ENCODE data around the gene HCFC1R1.

The HCFC1R1 gene

GRCh38 chr16:2976201-2976600, 47.5 kb downstream of the HCFC1R1 start:
- TF ChIP-seq CTCF (IDR thresholded peaks at IDR 0.05; ENCODE audit: low read depth, low read length): no peak
- DNase-seq: no peak
- Histone ChIP-seq H3K4me3 (ENCODE audit: low read depth, low read length) (no peak overlapping the region), H3K36me3 (peaks cover 83% of the 10 kb centered on the region), H3K27me3 (ENCODE audit: insufficient read depth, low read depth, severe bottlenecking) (no peaks in the 10 kb centered on the region), H3K27ac (no peak overlapping the region), H3K9me3 (ENCODE audit: severe bottlenecking) (no peaks in the 10 kb centered on the region)

DNA sequence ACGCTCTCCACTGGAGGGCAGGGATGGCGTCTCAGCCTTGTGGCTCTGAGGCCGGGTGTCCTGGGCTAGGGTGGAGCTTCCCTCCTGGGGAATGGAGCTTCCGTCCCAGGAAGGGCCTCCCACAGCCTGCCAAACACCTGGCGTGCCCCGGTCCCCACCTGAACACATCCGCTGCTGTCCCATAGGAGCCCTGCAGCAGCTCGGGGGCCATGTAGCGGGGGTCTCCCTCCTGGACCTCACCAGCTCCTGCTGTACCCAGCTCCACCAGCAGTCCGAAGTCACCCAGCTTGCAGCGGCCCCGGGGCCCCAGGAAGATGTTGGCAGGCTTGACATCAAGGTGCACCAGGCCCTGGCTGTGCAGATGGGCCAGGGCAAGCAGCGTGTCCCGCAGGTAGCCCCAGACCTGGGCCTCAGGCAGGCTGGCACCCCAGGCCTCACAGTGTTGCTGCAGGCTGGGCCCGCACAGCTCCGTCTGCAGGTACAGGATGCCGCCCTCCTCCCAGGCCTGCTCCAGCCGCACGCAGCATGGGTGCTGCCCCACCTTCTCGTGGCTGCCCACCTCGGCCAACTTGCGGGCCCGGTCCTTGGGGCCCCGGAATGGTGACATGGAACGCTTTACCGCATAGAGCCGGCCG, 48.5 kb downstream of the HCFC1R1 start:
- no peaks in the 10 kb centered on the region for H3K27me3 ChIP-seq (ENCODE audit: insufficient read depth, low read depth, severe bottlenecking)
- no peak overlapping the region for H3K27ac ChIP-seq
- no peak for DNase-seq
- H3K4me3 ChIP-seq (ENCODE audit: low read depth, low read length): no peak overlapping the region
- peaks cover 92% of the 10 kb centered on the region for H3K36me3 ChIP-seq
- no peak for TF ChIP-seq CTCF (IDR thresholded peaks at IDR 0.05; ENCODE audit: low read depth, low read length)
- H3K9me3 ChIP-seq (ENCODE audit: severe bottlenecking): no peaks in the 10 kb centered on the region

DNA sequence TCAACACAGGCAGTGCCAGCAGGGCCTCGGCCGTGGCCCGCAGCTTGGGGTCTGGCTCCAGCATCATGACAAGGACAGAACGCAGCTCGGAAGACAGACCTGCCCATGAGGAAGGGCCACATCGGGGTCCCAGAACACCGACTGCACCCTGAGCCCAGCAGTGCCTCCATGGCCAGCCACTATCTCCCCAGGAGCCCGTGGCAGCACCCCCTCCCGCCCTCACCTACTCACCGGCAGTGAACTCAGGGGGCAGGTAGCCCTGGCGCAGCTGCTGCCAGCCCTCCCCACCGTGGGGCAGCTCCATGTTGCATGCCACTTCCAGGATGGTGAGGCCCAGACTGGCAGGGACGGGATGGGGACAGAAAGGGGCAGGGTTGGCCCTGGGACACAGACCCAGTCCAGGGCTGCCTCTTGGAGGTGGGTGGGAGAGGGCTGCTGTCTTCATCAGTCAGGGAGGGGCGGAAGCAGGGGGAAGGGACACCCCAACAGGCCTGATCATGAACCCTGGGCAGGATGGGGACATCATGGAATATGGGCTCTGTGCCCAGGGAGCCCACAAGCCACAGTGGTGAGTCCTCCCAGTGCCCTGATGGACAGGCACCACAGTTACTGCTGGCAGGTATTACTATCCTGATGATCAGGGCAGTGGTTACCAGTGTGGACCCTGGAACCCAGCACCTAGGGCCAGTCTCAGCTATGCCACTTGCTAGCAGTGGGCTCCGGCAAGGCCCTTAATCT, 49.3 kb downstream of the HCFC1R1 start:
- Histone ChIP-seq H3K36me3 (peaks cover 97% of the 10 kb centered on the region), H3K9me3 (ENCODE audit: severe bottlenecking) (no peaks in the 10 kb centered on the region), H3K27me3 (ENCODE audit: insufficient read depth, low read depth, severe bottlenecking) (no peaks in the 10 kb centered on the region), H3K27ac (0 out of 2 replicates have a peak overlapping the region, but pooled peaks have one; percentile 21), H3K4me3 (ENCODE audit: low read depth, low read length) (no peak overlapping the region)
- no peak for TF ChIP-seq CTCF (IDR thresholded peaks at IDR 0.05; ENCODE audit: low read depth, low read length)
- DNase-seq: no peak

DNA sequence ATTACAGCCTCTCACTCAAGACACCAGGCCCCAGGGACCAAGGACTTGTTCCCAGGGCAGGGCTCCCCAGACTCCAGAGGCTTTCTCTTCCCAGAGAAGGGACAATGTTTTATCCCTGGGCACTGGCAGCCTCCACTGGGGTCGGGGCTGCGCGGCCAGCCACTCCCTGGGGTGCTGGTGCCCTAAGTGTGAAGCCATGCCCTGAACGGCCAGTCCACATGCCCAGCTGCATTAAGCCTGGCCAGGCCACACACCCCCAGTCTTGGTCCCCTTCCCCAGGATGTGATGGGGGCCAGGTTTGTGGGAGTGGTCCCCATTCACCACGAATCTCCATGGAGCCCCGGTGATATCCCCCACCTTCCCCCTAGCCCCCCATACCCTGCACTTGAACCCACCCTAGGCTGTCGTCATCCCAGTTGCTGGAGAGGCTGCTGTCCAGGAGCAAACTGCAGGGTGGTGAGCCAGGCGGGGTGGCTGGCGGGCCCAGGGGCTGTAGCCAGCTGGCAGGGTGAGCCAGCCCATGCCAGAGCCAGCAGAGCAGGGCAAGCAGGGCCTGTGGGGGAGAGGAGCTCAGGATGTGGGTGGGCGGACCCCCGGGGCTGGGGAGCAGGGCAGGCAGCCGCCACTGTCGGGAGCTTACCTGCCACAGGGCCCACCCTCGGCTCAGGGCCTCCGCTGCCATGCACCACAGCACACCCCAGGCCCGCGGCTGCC, 50.0 kb downstream of the HCFC1R1 start:
- Histone ChIP-seq H3K27ac (peak overlapping the region; percentile 36), H3K27me3 (ENCODE audit: insufficient read depth, low read depth, severe bottlenecking) (no peaks in the 10 kb centered on the region), H3K4me3 (ENCODE audit: low read depth, low read length) (no peak overlapping the region), H3K36me3 (peaks cover 91% of the 10 kb centered on the region), H3K9me3 (ENCODE audit: severe bottlenecking) (no peaks in the 10 kb centered on the region)
- no peak for TF ChIP-seq CTCF (IDR thresholded peaks at IDR 0.05; ENCODE audit: low read depth, low read length)
- no peak for DNase-seq

GRCh38 chr16:2973093-2973492, 50.6 kb downstream of the HCFC1R1 start:
- H3K36me3 ChIP-seq: peaks cover 92% of the 10 kb centered on the region
- H3K27ac ChIP-seq: peak overlapping the region; percentile 36
- DNase-seq: no peak

More at GRCh38 chr16:2973093-2973492, 50.6 kb downstream of the HCFC1R1 start:
- Histone ChIP-seq H3K27me3 (ENCODE audit: insufficient read depth, low read depth, severe bottlenecking) (no peaks in the 10 kb centered on the region), H3K9me3 (ENCODE audit: severe bottlenecking) (peaks cover 3% of the 10 kb centered on the region), H3K4me3 (ENCODE audit: low read depth, low read length) (no peak overlapping the region)
- TF ChIP-seq CTCF (IDR thresholded peaks at IDR 0.05; ENCODE audit: low read depth, low read length): no peak
